ENCODE measurements around the gene PECR.

DNA sequence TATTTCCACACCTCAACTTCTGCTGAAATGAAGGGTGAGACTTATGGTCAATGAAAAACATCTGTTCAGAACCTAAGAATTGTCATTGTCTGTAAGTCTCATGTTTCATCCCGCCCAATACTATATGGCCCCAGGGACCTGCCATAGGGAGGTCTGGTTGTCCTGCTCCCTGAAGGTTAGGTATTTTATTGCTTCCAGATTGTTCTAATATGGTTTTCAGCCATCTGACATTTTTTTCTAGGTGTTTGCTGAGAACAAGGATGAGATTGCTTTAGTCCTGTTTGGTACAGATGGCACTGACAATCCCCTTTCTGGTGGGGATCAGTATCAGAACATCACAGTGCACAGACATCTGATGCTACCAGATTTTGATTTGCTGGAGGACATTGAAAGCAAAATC is 34.8 kb upstream of the PECR start:
- TF ChIP-seq ZBTB17 (tag by site-specific recombination; IDR thresholded peaks at IDR 0.05) (no peak), MEIS1 (CRISPR knock-in tag; IDR thresholded peaks at IDR 0.05; ENCODE audit: borderline replicate concordance) (no peak), ZBTB7A (tag by site-specific recombination; IDR thresholded peaks at IDR 0.05; ENCODE audit: low read depth) (no peak)
- TF ChIP-seq, protein P1, sequence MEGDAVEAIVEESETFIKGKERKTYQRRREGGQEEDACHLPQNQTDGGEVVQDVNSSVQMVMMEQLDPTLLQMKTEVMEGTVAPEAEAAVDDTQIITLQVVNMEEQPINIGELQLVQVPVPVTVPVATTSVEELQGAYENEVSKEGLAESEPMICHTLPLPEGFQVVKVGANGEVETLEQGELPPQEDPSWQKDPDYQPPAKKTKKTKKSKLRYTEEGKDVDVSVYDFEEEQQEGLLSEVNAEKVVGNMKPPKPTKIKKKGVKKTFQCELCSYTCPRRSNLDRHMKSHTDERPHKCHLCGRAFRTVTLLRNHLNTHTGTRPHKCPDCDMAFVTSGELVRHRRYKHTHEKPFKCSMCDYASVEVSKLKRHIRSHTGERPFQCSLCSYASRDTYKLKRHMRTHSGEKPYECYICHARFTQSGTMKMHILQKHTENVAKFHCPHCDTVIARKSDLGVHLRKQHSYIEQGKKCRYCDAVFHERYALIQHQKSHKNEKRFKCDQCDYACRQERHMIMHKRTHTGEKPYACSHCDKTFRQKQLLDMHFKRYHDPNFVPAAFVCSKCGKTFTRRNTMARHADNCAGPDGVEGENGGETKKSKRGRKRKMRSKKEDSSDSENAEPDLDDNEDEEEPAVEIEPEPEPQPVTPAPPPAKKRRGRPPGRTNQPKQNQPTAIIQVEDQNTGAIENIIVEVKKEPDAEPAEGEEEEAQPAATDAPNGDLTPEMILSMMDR (tag by site-specific recombination; IDR thresholded peaks at IDR 0.05), result no peak
